HG03045 (cell line): ENCODE results near the gene RAB10.
"Not testable (repeated sequence)": the region's sequence is repeated elsewhere in the genome, so short reads cannot be mapped to it uniquely, and the experiment has no call there.

Experiments used
- ATAC-seq: cut with Tn5 transposase; IDR thresholded peaks from one replicate; pipeline ENCODE4 v1.9.1; 2021; ENCODE audit warnings: mild to moderate bottlenecking, moderate library complexity; ENCODE audit not compliant: unreplicated experiment

Gene RAB10

DNA sequence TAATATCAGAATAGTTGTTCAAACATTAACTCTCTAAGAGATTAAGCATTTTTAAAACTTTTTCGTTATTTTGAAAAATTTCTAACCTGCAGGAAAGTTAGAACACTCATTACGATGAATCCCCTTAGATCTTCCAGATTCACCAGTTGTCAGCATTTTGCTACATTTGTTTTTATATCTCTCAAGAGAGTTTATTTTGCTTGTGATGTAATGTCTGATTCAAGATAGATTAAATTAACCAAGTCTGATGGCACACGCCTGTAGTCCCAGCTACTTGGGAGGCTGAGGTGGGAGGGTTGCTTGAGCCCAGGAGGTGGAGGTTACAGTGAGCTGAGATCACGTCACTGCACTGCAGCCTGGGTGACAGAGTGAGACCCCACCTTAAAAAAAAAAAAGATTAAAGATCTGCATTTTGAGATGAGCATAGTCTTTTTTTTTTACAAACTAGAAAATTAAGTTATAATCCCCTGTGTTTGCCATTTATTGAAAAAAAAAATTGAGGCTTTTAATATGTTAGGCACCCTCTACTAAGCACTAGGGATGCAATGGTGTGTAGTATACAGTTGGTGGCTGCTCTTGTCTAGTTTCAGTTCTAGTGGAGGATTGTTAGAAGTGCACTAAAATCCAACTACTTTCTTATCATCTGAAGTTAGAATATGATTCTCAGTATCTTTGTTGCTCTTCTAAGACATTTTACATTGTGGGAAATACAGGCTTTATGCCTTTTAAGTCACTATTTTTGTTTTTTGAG lies 20.9 kb downstream of the RAB10 start:
- no peak for ATAC-seq

DNA sequence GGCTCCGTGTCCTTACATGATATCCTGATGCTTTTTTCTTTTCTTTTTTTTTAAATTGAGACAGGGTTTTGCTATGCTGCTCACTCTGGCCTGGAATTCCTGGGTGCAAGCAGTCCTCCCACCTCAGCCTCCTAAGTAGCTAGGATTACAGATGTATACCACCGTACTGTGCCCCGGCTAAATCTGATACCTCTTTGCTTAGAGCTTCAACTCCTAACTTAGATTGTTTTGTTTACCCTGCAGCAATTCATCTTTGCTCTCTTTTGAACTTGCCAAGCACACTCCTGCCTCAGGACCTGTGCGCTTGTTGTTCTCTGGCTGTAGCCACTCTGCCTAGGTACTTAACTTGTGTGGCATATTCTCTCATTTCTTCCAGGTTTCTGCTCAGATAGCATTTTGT lies 24.5 kb downstream of the RAB10 start:
- no peak for ATAC-seq

DNA sequence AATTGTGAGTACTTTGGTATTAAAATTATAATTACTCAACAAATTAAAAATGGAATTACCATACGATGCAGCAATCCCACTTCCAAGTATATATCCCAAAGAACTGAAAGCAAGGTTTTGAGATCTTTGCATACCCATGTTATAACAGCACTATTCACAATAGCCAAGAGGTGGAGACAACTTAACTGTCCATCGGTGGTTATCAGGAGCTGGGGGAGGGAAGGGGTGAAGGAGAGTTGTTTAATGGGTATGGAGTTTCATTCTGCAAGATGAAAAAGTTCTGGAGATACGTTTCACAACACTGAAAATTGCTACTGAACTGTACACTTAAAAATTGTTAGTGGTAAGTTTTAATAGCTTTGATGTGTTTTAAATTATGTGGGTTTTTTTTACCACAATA lies 25.7 kb downstream of the RAB10 start:
- no peak for ATAC-seq

DNA sequence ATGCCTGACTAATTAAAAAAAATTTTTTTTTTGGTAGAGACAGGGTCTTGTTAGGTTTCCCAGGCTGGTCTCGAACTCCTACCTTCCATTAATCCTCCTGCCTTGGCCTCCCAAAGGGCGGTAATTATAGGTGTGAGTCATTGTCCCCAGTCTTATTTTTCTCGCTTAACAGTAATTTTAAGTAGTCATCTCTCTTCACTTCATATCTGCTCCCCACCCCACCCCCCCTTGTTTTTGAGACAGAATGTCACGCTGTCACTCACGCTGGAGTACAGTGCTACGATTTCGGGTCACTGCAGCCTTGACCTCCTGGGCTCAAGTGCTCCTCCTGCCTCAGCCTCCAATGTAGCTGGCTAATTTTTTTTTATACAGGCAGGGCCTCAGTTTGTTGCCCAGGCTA lies 27.7 kb downstream of the RAB10 start:
- ATAC-seq = no peak

DNA sequence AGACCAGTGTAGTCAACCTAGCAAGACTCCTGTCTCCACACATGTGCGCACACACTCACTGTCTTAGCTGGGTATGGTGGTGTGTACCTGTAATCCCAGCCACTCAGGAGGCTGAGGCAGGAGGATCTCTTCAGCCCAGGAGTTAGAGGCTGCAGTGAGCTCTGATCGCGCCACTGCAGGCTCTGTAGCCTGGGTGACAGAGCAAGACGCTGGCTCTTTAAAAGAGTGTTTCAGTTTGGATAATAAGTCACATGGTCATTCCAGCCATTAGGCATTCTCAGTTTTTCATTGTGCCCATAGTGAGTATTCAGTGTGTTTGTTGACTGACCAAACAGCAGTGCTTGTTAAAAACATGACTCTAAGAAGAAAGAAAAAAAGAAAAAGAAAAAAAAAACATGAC lies 31.0 kb downstream of the RAB10 start:
- no peak for ATAC-seq

DNA sequence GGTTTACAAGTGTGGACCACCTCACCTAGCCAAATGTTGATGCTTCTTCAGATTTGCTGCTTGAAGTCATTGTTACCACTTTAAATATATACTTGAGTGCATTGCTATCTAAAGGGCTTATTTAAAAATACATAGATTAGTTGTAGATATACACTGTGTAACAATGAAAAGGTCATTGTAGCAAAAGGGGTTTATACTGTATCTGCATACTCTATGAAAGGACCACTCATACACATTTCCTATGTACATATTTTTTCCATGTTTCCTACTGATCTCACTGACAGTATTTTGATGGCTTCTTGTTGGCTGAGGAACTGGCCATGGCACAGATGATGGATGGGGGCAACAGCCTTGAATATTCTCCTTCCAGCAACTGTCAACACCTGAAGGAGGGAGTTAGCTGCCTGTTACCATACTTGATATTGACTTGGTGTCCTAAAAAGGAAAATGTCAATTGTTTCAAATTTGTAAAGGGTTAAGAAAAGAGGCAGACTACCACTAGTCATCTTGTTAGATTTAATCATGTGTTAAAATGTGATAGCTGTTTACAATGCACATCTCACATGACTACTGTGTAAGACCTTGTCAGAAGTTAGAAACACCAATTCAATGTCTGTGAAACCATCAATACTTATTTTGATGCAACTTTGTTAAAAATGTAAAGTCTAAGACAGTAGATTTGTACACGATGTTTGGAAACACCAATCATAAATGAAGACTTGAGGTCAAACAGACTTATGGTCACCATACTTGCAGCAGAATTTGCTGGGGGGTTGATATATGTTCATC lies 33.5 kb downstream of the RAB10 start:
- ATAC-seq = no peak

DNA sequence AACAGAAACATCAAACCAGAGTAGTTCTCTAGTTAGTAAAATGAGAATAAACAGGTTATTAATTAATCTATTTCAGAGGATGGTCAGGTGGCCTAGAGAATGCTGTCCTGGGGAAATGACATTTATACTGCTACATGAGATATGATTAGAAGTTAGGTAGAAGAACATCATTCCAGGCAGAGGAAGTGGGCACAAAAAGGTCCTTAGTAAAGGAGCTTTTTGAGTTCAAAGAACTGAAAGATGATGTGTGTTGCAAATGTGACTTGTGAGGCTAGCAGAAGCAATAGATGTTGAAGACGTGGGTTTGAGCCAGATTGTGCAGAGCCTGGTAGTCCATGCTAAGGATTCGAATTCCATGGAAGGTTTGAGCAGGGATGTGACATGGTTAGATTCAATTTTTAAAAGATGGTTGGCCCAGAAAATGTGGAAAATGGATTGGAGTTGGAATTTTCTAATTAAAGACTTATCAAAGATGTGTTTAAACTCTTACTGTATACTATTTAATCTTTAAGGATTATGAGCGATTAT lies 34.2 kb downstream of the RAB10 start:
- ATAC-seq = no peak

DNA sequence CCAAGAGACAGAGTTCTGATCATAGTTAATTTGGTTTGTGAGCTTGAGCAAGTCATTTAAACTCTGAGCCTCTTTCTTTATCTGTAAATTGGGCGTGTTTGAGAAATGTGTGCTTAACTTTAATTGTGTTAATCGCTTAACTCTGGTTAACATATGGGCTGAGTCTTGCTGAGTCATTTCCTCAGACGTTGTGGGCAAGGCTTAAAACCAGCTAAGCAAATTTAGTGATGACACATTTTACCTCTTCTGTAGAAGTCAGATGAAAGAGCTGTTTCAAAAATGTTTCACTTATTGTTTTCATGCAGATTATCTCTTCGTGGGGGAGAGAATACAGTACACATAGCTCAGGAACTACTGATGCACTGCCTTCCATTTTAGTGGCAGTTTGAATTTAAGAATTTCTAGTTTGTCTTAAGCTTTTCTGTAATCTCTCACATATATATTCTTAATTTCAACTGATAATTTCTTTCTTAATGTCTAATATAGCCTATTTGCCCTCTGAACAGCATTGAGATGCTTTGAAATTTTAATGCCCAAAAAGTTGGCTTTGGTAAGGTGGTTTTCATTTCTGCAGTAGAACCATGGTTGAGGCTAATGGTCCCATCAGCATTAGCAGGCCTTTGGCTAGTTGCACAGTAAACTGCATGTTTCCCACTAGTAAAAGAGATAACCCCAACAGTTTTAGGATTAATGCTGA lies 34.9 kb downstream of the RAB10 start:
- peak; percentile 79 for ATAC-seq

DNA sequence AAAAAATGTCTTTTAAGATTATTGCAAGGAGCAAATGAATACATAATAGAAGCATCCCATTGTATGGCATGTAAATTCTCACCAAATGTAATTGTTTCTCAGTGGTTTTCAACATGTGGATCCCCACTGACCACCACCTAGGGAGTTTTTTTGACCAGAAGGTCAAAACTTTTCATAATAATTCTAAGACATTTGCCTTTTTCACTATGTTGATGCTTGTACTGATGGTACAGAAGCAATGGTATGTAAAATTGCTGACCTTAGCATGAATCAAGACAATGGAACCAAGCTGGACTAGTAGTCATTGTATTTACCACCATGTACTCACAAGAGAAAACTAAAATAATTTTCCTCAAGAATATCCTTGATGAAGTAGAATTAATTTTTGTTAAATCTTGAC lies 36.8 kb downstream of the RAB10 start:
- no peak for ATAC-seq

DNA sequence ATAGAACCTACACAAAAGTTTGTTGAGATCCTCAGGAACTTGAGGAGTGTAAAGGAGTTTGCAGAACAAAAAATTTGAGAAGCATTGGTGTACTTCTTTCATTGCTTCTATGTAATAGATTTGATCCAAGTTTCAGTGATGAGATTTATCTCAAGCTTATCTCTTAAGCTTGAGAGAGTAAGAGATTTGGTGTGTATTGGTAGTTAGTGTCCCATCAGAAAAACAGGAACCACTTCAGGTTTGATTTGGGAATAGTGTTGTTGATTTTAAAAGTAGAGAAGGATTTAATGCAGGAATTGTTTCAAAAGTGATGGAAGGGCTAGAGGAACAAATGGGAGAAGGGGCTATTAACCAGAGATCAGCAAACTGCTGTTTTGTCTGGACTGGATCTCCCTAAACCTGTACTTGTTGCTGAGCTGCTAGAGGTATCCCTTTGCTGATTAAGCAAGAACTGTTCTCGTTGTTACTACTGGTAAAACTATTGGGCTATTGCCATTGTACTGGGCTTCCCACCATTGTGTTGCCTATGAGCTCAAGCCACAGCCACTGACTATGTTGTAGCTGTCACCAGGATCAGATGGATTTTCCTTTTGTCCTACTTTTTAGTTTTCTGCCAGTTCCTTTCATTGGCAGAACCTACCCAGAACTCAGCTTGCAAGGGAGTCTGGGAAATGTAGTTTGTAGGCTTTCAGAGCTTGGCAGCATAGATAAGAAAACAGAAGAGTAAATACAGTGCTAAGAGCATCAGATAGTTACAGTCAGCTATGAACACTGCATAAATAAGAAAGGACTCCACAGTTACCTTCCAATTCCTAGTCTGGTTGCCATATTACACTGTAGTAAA lies 39.3 kb downstream of the RAB10 start:
- no peak for ATAC-seq

DNA sequence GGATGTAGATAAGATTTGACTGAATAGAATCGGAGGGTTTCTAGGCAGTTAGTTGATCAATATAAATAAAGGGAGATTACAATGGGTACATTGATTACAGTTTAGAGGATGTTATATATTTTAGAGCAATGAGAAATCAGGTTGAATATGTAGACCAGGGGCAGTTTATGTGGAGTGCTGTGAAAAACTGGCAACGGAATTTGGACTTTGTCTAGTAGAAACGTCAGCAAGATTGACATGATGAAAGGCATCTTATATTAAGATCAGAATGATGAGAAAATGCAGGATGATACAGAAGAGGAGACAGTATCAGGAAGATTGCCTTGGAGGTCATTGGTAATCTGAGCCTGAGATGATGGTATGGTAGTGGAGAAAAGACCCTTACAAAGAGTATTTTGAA lies 39.9 kb downstream of the RAB10 start:
- ATAC-seq = no peak

DNA sequence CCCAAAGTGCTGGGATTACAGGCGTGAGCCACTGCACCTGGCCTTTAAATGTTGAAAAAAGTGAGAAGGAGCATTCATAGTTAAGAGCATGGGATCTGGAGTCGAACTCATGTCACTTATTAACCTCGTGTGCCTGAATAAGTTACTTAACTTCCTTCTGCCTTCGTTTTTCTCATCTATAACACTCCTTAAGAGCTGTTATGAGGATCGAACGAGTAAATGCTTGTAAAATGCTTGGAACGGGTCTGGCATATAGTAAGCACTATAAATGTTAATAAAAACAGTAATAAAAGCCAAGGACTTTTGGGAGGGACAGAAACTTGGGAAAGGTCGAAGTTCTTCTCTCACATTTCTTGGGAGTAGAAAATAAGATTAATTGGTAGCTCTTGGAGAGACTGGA lies 40.8 kb downstream of the RAB10 start:
- no peak for ATAC-seq

DNA sequence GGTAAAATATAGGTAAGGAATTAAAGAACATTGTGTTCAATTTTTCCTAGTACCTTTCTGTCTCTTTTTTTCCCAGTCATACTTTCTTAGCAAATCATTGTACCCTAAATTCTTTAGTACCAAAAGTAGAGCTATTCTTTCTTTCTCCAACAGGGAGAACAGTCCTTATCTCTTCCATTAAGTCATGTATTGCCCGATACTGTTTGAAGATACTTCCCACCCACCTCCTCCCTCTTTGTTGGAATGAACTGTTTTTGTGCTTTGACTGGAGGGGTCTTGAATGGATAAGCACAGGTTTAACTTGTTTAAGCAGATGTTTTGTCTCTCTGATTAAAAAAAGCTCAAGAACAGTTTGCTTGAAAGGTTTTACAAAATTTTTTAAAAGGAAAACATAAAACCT lies 41.3 kb downstream of the RAB10 start:
- no peak for ATAC-seq

DNA sequence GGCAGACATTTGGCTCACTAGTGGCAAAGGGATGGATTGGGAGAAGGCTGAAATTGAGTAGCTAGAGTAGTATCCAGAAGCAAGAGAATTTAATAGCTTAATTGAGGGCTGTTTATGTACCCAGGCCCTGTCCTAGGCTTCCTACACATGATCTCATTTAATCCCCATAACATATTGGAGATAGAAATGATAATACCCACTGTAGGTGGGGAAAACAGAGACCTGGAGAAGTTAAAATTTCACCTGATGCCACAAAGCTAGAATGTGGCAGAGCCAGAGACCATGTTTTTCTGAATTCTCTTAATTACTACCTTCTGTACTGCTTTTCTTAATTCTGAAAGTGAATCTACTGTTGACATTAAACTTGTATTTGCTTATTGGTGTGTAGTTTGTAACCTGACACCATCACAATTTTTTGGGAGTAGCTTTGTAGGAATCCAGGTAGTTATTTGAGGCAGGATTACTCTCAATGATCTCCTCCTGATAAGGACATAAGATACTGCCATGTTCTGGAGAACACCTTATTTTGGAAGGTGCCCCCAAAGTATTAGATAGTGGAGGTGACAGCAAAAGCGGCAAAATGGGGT lies 42.2 kb downstream of the RAB10 start:
- no peak for ATAC-seq

DNA sequence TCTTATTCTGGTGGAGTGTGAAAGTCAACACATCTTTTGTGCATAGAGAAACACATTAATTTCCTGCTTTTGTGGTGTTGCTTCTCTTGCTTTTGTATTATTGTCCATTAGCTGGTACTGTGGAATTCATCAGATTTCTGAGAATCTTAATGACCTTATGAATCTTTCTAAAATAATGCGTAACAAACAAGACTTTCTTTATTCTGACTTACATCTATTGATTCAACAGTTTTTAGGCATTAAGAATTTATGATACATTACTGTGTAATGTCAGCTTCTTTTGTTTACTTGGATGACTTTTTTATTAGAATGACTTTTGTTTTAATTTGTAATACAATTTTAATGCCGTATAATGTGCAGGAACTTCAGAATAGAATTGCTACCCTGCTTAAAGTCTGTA lies 43.4 kb downstream of the RAB10 start:
- ATAC-seq = no peak

DNA sequence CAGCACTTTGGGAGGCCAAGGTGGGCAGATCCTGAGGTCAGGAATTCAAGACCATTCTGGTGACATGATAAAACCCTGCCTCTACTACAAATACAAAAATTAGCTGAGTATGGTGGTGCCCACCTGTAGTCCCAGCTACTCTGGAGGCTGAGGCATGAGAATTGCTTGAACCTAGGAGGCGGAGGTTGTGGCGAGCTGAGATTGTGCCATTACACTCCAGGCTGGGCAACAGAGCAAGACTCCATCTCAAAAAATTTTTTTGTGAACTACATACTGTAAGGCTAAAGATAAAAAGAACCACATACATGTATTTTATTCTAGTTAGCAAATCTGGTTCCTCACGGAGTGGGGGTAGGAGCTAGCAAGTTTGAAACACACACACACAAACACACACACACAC lies 45.1 kb downstream of the RAB10 start:
- no peak for ATAC-seq

DNA sequence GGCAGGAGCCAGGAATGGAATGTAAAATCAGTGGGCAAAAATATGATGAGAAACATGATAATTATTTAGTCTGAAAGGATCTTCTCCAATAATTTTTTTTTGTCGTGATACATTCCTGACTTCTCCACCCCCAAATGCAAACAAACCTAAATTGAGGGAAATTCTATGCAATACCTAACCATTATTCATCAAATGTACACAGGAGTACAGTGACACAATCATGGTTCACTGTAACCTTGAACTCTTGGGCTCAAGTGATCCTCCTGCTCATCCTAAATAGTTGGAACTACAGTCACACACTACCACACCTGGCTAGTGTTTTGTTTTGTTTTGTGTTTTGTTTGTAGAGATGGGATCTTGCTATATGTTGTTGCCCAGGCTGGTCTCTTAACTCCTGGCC lies 46.5 kb downstream of the RAB10 start:
- no peak for ATAC-seq

DNA sequence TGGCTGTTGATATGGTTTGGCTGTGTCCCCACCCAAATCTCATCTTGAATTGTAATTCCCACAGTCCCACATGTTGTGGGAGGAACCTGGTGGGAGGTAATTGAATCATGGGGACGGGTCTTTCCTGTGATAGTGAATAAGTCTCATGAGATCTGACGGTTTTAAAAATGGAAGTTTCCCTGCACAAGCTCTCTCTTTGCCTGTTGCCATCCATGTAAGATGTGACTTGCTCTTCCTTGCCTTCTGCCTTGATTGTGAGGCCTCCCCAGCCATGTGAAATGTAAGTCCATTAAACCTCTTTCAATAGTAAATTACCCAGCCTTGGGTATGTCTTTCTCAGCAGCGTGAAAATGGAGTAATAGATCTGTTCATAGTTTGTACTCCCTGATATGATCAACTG lies 47.0 kb downstream of the RAB10 start:
- ATAC-seq = not testable (repeated sequence)

DNA sequence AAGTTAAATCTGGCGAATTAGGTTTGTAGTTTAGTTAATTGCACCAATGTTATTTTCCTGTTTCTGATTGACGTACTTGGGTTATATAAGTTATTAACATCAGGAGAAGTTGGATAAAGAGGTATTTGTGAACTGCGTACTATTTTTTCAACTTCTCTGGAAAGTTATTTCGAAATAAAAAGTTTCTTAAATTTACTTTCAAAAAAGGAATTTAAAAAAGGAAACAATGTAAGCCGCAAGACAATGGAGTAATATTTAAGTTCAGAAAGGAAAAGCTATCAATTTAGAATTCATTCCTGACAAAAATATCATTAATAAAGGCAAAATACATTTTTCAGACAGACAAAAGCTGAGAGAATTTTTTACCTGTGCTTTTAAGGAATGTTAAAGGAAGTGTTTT lies 47.7 kb downstream of the RAB10 start:
- ATAC-seq = no peak

DNA sequence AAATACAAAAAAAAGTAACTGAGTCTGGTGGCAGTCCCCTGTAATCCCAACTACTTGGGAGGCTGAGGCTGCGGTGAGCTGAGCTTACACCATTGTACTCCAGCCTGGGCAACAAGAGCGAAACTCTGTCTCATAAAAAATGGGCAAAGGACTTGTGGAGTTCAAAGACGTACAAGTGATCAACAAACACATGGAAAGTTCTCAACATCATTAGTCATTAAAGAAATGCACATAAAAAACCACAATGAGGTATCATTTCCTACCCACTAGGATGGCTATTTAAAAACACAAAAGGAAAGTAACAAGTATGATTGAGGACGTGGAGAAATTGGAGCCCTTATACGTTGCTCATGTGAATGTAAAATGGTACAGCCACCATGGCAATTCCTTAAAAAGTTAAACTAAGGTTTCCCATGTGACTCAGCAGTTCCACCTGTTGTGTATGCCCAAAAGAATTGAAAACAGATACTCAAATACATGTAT lies 52.3 kb downstream of the RAB10 start:
- ATAC-seq = no peak
